Activated CD4-positive, alpha-beta T cell treated with anti-CD3 and anti-CD28 coated beads for 36 hours (primary cell): ENCODE measurements around the gene SEC23IP. TPM values are rescaled to one million over a fixed set of nuclear protein-coding genes. Genes with fewer than 3 reads are reported as not detected.

Experiments used
- ATAC-seq: fragments of 200-7000 bp; cut with Tn5 transposase; one replicate; pipeline ENCODE4 v1.10.0; 2021; ENCODE audit warnings: mild to moderate bottlenecking, moderate library complexity
- CTCF ChIA-PET: fragments of 350-600 bp; sonication (Branson Sonifier 250); formaldehyde crosslinking; loops from one replicate; lab custom pipeline; 2021; ENCODE audit warnings: antibody characterized with exemption; lab: Charles Lee
- POLR2A ChIA-PET: fragments of 350-600 bp; sonication (Branson Sonifier 250); formaldehyde crosslinking; loops from one replicate; lab custom pipeline; 2021; ENCODE audit warnings: antibody characterized with exemption, inconsistent platforms; lab: Charles Lee
- DNase-seq: peaks from one replicate; pipeline ENCODE4 v3.0.0-alpha.2; 2020
- H3K27ac Mint-ChIP-seq: one replicate; pipeline ENCODE4 v1.8.0; 2021; ENCODE audit warnings: mixed read lengths
- H3K27me3 Mint-ChIP-seq: one replicate; pipeline ENCODE4 v1.8.0; 2021; ENCODE audit warnings: mixed read lengths
- H3K36me3 Mint-ChIP-seq: one replicate; pipeline ENCODE4 v1.8.0; 2021; ENCODE audit warnings: low read depth, mixed read lengths
- H3K4me1 Mint-ChIP-seq: one replicate; pipeline ENCODE4 v1.8.0; 2021; ENCODE audit warnings: mixed read lengths
- H3K4me3 Mint-ChIP-seq: one replicate; pipeline ENCODE4 v1.8.0; 2021; ENCODE audit warnings: mild to moderate bottlenecking, moderate library complexity, mixed read lengths
- H3K9me3 Mint-ChIP-seq: one replicate; pipeline ENCODE4 v1.8.0; 2021; ENCODE audit warnings: low read depth, mixed read lengths
- intact Hi-C, 2 experiments: fragments of 100-400 bp; cut with DNase I in 1 of 2; cut with micrococcal nuclease in 1 of 2; formaldehyde crosslinking; loops; one replicate each; pipeline versions ENCODE4 v1.14.2 to v1.15.1; 2022 to 2024; cut with DNase I, micrococcal nuclease
- microRNA-seq: library from miRNA; unstranded; fragments of <30 nt; microRNA quantifications from one replicate; pipeline ENCODE4 v1.2.0, GENCODE V29; 2021; ENCODE audit warnings: borderline replicate concordance
- total RNA-seq, 2 experiments: library from RNA; stranded (reverse); gene quantifications; one replicate each; pipeline ENCODE4 v1.2.3, GENCODE V29; 2021

The SEC23IP gene
- total RNA-seq, 2 experiments from 2014 or later, result 70.3 to 87.2 TPM

- POLR2A ChIA-PET, result no interaction called here
- intact Hi-C loops, result no loop called here
- DNase-seq (no peak), ATAC-seq (no peak)
- no peak overlapping the region for H3K4me3 Mint-ChIP-seq
- H3K9me3 Mint-ChIP-seq, result no peaks in the 10 kb centered on the region
- CTCF ChIA-PET, result interaction anchor here (0.6 kb wide), 2 partner anchors 11 to 17 kb away, joined by 3 read pairs; no protein-coding TSS in a partner anchor
- H3K4me1 Mint-ChIP-seq, result no peaks in the 10 kb centered on the region
- peaks cover 9% of the 10 kb centered on the region for H3K27me3 Mint-ChIP-seq
- no peaks in the 10 kb centered on the region for H3K36me3 Mint-ChIP-seq
- H3K27ac Mint-ChIP-seq, result no peak overlapping the region
Observed at GRCh38 chr10:119973281-119973680, 80.8 kb downstream of the SEC23IP start.

- Mint-ChIP-seq H3K36me3 (no peaks in the 10 kb centered on the region), H3K27me3 (peaks cover 8% of the 10 kb centered on the region), H3K4me3 (no peak overlapping the region), H3K9me3 (no peaks in the 10 kb centered on the region), H3K27ac (no peak overlapping the region), H3K4me1 (peaks cover 2% of the 10 kb centered on the region)
- POLR2A ChIA-PET, result no interaction called here
- DNase-seq (no peak), ATAC-seq (no peak)
- intact Hi-C loops, result no loop called here
- CTCF ChIA-PET, result no interaction called here
Observed at GRCh38 chr10:119976421-119976820, 83.9 kb downstream of the SEC23IP start.

- Mint-ChIP-seq H3K4me3 (no peak overlapping the region), H3K9me3 (no peaks in the 10 kb centered on the region), H3K27me3 (peaks cover 4% of the 10 kb centered on the region), H3K27ac (no peak overlapping the region), H3K4me1 (peaks cover 2% of the 10 kb centered on the region), H3K36me3 (no peaks in the 10 kb centered on the region)
- ATAC-seq (no peak), DNase-seq (no peak)
- POLR2A ChIA-PET, result interaction anchor here (0.7 kb wide), 1 partner anchor 249 kb away, joined by 5 read pairs; no protein-coding TSS in a partner anchor
- intact Hi-C loops, result no loop called here
- CTCF ChIA-PET, result interaction anchor here (1.3 kb wide), 1 partner anchor 11 kb away, joined by 4 read pairs; no protein-coding TSS in a partner anchor
Observed at GRCh38 chr10:119980956-119981750, 88.6 kb downstream of the SEC23IP start.

GRCh38 chr10:119981826-119982225 is 89.3 kb downstream of the SEC23IP start:
- no peaks in the 10 kb centered on the region for H3K9me3 Mint-ChIP-seq
- peaks cover 2% of the 10 kb centered on the region for H3K4me1 Mint-ChIP-seq
- DNase-seq (no peak), ATAC-seq (no peak)
- intact Hi-C loops, result no loop called here
- H3K27me3 Mint-ChIP-seq, result peaks cover 3% of the 10 kb centered on the region
- H3K4me3 Mint-ChIP-seq, result no peak overlapping the region
- CTCF ChIA-PET, result no interaction called here
- POLR2A ChIA-PET, result no interaction called here
- no peak overlapping the region for H3K27ac Mint-ChIP-seq
- no peaks in the 10 kb centered on the region for H3K36me3 Mint-ChIP-seq

- H3K9me3 Mint-ChIP-seq, result no peaks in the 10 kb centered on the region
- CTCF ChIA-PET, result no interaction called here
- H3K4me3 Mint-ChIP-seq, result no peak overlapping the region
- H3K27ac Mint-ChIP-seq, result no peak overlapping the region
- no peak for ATAC-seq
- no peak for DNase-seq
- intact Hi-C loops, result no loop called here
- H3K4me1 Mint-ChIP-seq, result no peaks in the 10 kb centered on the region
- POLR2A ChIA-PET, result no interaction called here
- H3K36me3 Mint-ChIP-seq, result no peaks in the 10 kb centered on the region
- peaks cover 16% of the 10 kb centered on the region for H3K27me3 Mint-ChIP-seq
Observed at GRCh38 chr10:119988333-119988732, 95.8 kb downstream of the SEC23IP start.

GRCh38 chr10:119989966-119990365 is 97.4 kb downstream of the SEC23IP start:
- H3K4me1 Mint-ChIP-seq, result no peaks in the 10 kb centered on the region
- no peaks in the 10 kb centered on the region for H3K36me3 Mint-ChIP-seq

GRCh38 chr10:119991066-119991465 is 98.5 kb downstream of the SEC23IP start:
- no peaks in the 10 kb centered on the region for H3K36me3 Mint-ChIP-seq
- no peak overlapping the region for H3K27ac Mint-ChIP-seq
- no peak for DNase-seq
- no peak for ATAC-seq
- H3K27me3 Mint-ChIP-seq, result peaks cover 20% of the 10 kb centered on the region
- peaks cover 4% of the 10 kb centered on the region for H3K9me3 Mint-ChIP-seq
- intact Hi-C loops, result no loop called here
- ChIA-PET CTCF (interaction anchor here (0.6 kb wide), 1 partner anchor 18 kb away, joined by 3 read pairs; no protein-coding TSS in a partner anchor), POLR2A (no interaction called here)
- no peaks in the 10 kb centered on the region for H3K4me1 Mint-ChIP-seq
- no peak overlapping the region for H3K4me3 Mint-ChIP-seq

More at GRCh38 chr10:119989966-119990365, 97.4 kb downstream of the SEC23IP start:
- Mint-ChIP-seq H3K27ac (no peak overlapping the region), H3K27me3 (peaks cover 20% of the 10 kb centered on the region), H3K9me3 (no peaks in the 10 kb centered on the region), H3K4me3 (no peak overlapping the region)
- DNase-seq (no peak), ATAC-seq (no peak)
- CTCF ChIA-PET, result no interaction called here
- intact Hi-C loops, result no loop called here
- POLR2A ChIA-PET, result no interaction called here

- Mint-ChIP-seq H3K9me3 (peaks cover 8% of the 10 kb centered on the region), H3K27me3 (peaks cover 19% of the 10 kb centered on the region), H3K4me3 (no peak overlapping the region), H3K4me1 (no peaks in the 10 kb centered on the region), H3K27ac (no peak overlapping the region), H3K36me3 (no peaks in the 10 kb centered on the region)
- intact Hi-C loops, result no loop called here
- CTCF ChIA-PET, result no interaction called here
- POLR2A ChIA-PET, result no interaction called here
- ATAC-seq, result no peak
- no peak for DNase-seq
Observed at GRCh38 chr10:119991816-119992215, 99.3 kb downstream of the SEC23IP start.

Small RNA genes within 50 kb of the gene (microRNA-seq; reads per million reads assigned to microRNA genes)
- not detected for gene MIR4682

Other genes with a start within 250 kb of the SEC23IP start
- 10 to 100 TPM; 23.8 to 30.7 TPM for gene BAG3, start 241.3 kb upstream of the SEC23IP start, total RNA-seq
- 10 to 100 TPM; 10.9 to 12.6 TPM for gene INPP5F, start 166.7 kb upstream of the SEC23IP start, total RNA-seq
- gene MCMBP, start 19.9 kb upstream of the SEC23IP start, total RNA-seq, result 10 to 100 TPM; 90.6 to 94.8 TPM